GM06990 (cell line): ENCODE results near the gene TAF3.

ENCODE experiments used
- DNase-seq: peaks from one replicate; pipeline ENCODE4 v3.0.0-alpha.2; 2011; ENCODE audit not compliant: insufficient read length; ENCODE audit errors: extremely low read depth
- H3K27me3 ChIP-seq: replicated peaks from 2 replicates; pipeline ENCODE4 v1.6.0; 2011; ENCODE audit warnings: low read length; ENCODE audit not compliant: control insufficient read depth, insufficient read depth
- H3K36me3 ChIP-seq: 2 replicates; pipeline ENCODE4 v1.5.1; 2011; ENCODE audit warnings: low read length; ENCODE audit not compliant: control insufficient read depth, insufficient read depth
- H3K4me3 ChIP-seq: replicated peaks from 2 replicates; pipeline ENCODE4 v1.5.1; 2011; ENCODE audit warnings: low read depth, mild to moderate bottlenecking, control low read depth, low read length
- CTCF ChIP-seq: IDR thresholded peaks from 2 replicates; pipeline ENCODE4 v1.5.1; 2011; ENCODE audit warnings: low read length, control low read depth, mild to moderate bottlenecking, inconsistent platforms; ENCODE audit not compliant: insufficient read depth, poor library complexity, severe bottlenecking

Gene TAF3

GRCh38 chr10:7895699-7896090, 77.4 kb downstream of the TAF3 start:
- no peak for TF ChIP-seq CTCF
- no peaks in the 10 kb centered on the region for H3K27me3 ChIP-seq
- peaks cover 3% of the 10 kb centered on the region for H3K36me3 ChIP-seq
- no peak overlapping the region for H3K4me3 ChIP-seq
- no peak for DNase-seq

GRCh38 chr10:7896297-7896696, 78.0 kb downstream of the TAF3 start:
- no peak overlapping the region for H3K4me3 ChIP-seq
- H3K36me3 ChIP-seq: peaks cover 3% of the 10 kb centered on the region
- no peak for TF ChIP-seq CTCF
- no peak for DNase-seq
- no peaks in the 10 kb centered on the region for H3K27me3 ChIP-seq

DNA sequence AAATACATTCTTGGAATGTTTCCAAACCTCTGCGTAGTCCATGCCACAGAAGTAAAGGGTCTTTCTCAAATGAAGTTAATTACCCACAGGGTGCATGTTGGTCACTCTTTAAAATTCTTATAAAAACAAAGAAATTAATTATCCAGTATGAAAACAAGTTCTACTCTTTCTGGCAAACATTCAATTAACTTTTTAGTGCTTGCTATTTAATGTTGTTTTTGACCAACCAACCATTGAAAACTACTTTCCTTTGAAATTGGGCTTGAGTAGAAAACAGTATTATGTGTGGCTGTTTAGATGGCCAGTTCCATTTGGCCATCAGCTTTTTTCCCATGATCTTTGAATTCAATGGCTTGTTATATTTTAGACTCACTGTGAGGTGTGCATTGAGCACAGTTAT, 83.0 kb downstream of the TAF3 start:
- TF ChIP-seq CTCF: no peak
- no peaks in the 10 kb centered on the region for H3K27me3 ChIP-seq
- peaks cover 3% of the 10 kb centered on the region for H3K36me3 ChIP-seq
- no peak for DNase-seq
- no peak overlapping the region for H3K4me3 ChIP-seq

DNA sequence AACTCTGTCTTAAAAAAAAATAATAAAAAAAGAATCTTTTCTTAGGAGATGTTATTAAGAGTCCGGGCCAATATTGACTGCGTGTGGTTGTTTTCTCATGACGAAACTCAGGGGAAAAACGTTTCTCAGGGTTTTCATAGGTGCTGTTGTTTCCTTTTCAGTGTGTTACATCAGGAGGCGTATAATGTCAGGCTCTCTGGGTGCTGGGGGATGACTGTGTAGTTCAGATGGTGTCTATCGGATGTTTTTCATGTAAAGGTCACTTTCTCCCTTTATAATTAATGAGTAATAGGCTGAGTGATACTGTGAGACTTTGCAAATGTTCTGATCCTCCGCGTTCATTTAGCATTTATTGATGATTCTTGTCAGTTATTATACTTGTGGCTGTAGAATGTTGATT, 84.1 kb downstream of the TAF3 start:
- Histone ChIP-seq H3K4me3 (no peak overlapping the region), H3K36me3 (no peaks in the 10 kb centered on the region), H3K27me3 (no peaks in the 10 kb centered on the region)
- TF ChIP-seq CTCF: no peak
- no peak for DNase-seq

- H3K4me3 ChIP-seq: no peak overlapping the region
- no peaks in the 10 kb centered on the region for H3K27me3 ChIP-seq
- no peak for TF ChIP-seq CTCF
- DNase-seq: no peak
- H3K36me3 ChIP-seq: no peaks in the 10 kb centered on the region
Observed at GRCh38 chr10:7903851-7904250, 85.5 kb downstream of the TAF3 start.

DNA sequence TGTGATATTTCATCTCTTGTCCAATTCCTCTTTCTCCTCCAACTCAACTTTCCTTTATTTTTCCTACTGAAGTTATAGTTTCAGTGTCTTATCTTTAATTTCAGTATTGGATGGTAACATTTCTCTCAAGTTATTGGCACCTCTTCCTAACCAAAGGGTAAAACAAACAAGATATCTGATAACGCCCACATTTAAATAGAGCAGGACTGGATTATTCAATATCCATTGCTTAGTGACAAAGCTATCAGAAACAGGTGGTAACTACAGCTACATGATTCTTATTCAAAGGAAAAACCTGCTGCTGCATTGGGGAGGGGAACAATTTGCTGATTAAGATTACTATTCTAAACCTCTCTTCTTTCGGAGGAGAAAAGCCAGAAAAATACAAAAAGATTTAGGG, 87.8 kb downstream of the TAF3 start:
- H3K4me3 ChIP-seq: no peak overlapping the region
- DNase-seq: no peak
- H3K27me3 ChIP-seq: no peaks in the 10 kb centered on the region
- no peaks in the 10 kb centered on the region for H3K36me3 ChIP-seq
- TF ChIP-seq CTCF: no peak
